Glutamatergic neuron (in vitro differentiated cells): ENCODE data around the gene TLR3. TPM values are rescaled to one million over a fixed set of nuclear protein-coding genes. Genes with fewer than 3 reads are reported as not detected.

Experiments
- DNase-seq: peaks from one replicate; pipeline ENCODE4 v3.0.0; 2022
- H3K27ac Mint-ChIP-seq: one replicate; pipeline ENCODE4 v1.8.0; 2020; ENCODE audit warnings: mild to moderate bottlenecking, mixed read lengths, inconsistent platforms; ENCODE audit not compliant: unreplicated experiment
- H3K27me3 Mint-ChIP-seq: one replicate; pipeline ENCODE4 v1.8.0; 2020; ENCODE audit warnings: mild to moderate bottlenecking, moderate library complexity, mixed read lengths, inconsistent platforms; ENCODE audit not compliant: unreplicated experiment
- H3K36me3 Mint-ChIP-seq: one replicate; pipeline ENCODE4 v1.8.0; 2020; ENCODE audit warnings: mild to moderate bottlenecking, mixed read lengths, inconsistent platforms; ENCODE audit not compliant: unreplicated experiment
- H3K4me1 Mint-ChIP-seq: one replicate; pipeline ENCODE4 v1.8.0; 2020; ENCODE audit warnings: mild to moderate bottlenecking, low read depth, mixed read lengths, inconsistent platforms; ENCODE audit not compliant: unreplicated experiment
- H3K4me3 Mint-ChIP-seq: one replicate; pipeline ENCODE4 v1.8.0; 2020; ENCODE audit warnings: mild to moderate bottlenecking, mixed read lengths, inconsistent platforms; ENCODE audit not compliant: unreplicated experiment
- H3K9me3 Mint-ChIP-seq: one replicate; pipeline ENCODE4 v1.8.0; 2020; ENCODE audit warnings: mild to moderate bottlenecking, moderate library complexity, mixed read lengths, inconsistent platforms; ENCODE audit not compliant: unreplicated experiment
- CTCF ChIP-seq: fragments of 200-600 bp; sonication (generic); IDR thresholded peaks from one replicate; pipeline ENCODE4 v1.5.0; 2021; ENCODE audit not compliant: partially characterized antibody, unreplicated experiment
- long read RNA-seq: library from polyadenylated mRNA; unstranded; transcript quantifications from one replicate; pipeline ENCODE4 v2.0.0, GENCODE V29; 2020; ENCODE audit not compliant: unreplicated experiment
- total RNA-seq: library from RNA; stranded (reverse); fragmentation: NEBNext Ultra II Directional; extraction: Animal tissue kit (Norgen Biotek cat#: 25700); gene quantifications from one replicate; pipeline ENCODE4 v1.2.1, GENCODE V29; 2021; ENCODE audit not compliant: unreplicated experiment

TLR3 gene
- total RNA-seq = not detected
- long read RNA-seq = 0 reads

- no peak within 1 kb of the TSS for H3K4me3 Mint-ChIP-seq
- DNase-seq = no peak
- peaks cover 1% of the 10 kb centered on the region for H3K9me3 Mint-ChIP-seq
- H3K4me1 Mint-ChIP-seq = no peaks in the 10 kb centered on the region
- TF ChIP-seq CTCF = no peak
- H3K36me3 Mint-ChIP-seq = no peaks in the 10 kb centered on the region
- H3K27me3 Mint-ChIP-seq = no peaks in the 10 kb centered on the region
- H3K27ac Mint-ChIP-seq = no peak within 1 kb of the TSS
Observed at GRCh38 chr4:186068581-186069348, at the start of gene TLR3. Gene TLR3, plus strand, starts transcription at chr4:186069156. Its CDS starts 7,464 bp downstream, at chr4:186076620.

- Mint-ChIP-seq H3K27me3 (no peaks in the 10 kb centered on the region), H3K4me3 (no peak overlapping the region), H3K27ac (no peak overlapping the region), H3K9me3 (peaks cover 1% of the 10 kb centered on the region), H3K4me1 (peaks cover 25% of the 10 kb centered on the region), H3K36me3 (peaks cover 8% of the 10 kb centered on the region)
- no peak for DNase-seq
- TF ChIP-seq CTCF = no peak
Observed at GRCh38 chr4:186019269-186019668, 49.7 kb upstream of the TLR3 start.

- H3K4me3 Mint-ChIP-seq = no peak overlapping the region
- DNase-seq = no peak
- no peak for TF ChIP-seq CTCF
- no peak overlapping the region for H3K27ac Mint-ChIP-seq
- no peaks in the 10 kb centered on the region for H3K27me3 Mint-ChIP-seq
- H3K4me1 Mint-ChIP-seq = peaks cover 26% of the 10 kb centered on the region
- H3K36me3 Mint-ChIP-seq = peaks cover 8% of the 10 kb centered on the region
- H3K9me3 Mint-ChIP-seq = peaks cover 1% of the 10 kb centered on the region
Observed at GRCh38 chr4:186020106-186020792, 48.7 kb upstream of the TLR3 start.

DNA sequence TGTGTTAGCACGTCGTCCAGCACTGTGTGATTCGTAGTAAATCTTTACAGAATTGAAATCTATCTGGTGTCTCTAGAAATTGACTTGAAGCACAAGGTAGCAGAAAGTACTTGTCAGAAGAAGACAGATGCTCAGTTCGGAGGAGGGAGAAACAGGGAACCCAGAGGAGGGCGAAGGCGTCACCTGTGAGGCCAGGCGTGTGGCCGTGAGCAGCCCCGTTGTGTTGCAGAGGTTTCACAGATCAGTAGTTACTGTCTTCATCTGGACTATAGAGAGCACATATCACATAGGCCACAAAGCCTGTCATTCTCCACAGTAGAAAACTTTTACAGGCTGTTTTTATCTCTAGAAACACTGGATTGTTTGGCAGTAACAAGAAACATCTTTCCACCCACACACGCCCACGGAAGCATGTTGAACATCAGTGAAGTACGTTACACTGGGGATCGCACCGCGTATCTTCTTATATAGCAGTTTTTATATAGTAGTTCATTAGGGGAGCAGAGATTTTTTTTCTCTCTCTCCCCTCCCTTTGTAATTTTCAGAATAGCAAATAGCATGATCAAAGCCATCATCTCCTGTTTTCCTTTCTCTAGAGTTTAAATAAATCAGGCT lies 48.1 kb upstream of the TLR3 start:
- Mint-ChIP-seq H3K4me1 (peaks cover 25% of the 10 kb centered on the region), H3K27ac (peak overlapping the region; percentile 65)

More for the DNA sequence above, 48.1 kb upstream of the TLR3 start:
- Mint-ChIP-seq H3K9me3 (peaks cover 1% of the 10 kb centered on the region), H3K36me3 (peaks cover 8% of the 10 kb centered on the region), H3K27me3 (no peaks in the 10 kb centered on the region), H3K4me3 (peak overlapping the region; percentile 31)
- no peak for TF ChIP-seq CTCF
- no peak for DNase-seq
